Astrocyte of the hippocampus (primary cell): ENCODE data around the gene ZBTB45.
"Not testable (repeated sequence)": the region's sequence is repeated elsewhere in the genome, so short reads cannot be mapped to it uniquely, and the experiment has no call there.

Source experiments
- DNase-seq: peaks from one replicate; pipeline ENCODE4 v3.0.0; 2011; ENCODE audit warnings: low read depth, low spot score

ZBTB45 gene

DNA sequence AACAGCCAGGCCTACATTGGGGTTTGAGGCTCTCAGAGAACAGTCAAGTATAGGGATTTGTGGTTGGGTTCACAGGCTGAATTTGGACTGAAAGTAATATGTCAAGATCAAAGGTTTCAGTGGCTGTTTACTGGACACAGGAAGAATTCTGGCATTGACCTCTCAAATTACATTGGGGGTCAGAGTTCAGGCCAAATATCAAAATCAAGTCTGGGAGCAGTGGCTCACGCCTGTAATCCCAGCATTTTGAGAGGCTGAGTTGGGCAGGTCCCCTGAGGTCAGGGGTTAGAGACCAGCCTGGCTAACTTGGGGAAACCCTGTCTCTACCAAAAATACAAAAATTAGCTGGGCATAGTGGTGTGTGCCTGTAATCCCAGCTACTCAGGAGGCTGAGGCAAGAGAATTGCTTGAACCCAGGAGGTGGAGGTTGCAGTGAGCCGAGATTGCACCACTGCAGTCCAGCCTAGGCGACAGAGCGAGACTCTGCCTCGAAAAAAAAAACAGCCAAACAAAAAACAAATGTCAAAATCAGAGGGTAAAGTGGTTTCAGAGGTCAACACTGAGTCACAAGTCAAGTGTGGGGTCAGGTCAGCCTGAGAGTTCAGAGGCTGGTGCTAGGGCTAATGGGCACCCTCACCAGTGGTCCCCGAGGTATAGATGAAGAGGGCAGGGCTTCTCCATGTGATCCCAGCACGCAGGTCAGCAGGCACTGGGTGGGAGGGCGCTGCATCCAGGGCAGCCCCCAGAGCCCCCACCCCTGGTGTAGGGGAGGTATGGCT, 9.3 kb downstream of the ZBTB45 start:
- no peak for DNase-seq

DNA sequence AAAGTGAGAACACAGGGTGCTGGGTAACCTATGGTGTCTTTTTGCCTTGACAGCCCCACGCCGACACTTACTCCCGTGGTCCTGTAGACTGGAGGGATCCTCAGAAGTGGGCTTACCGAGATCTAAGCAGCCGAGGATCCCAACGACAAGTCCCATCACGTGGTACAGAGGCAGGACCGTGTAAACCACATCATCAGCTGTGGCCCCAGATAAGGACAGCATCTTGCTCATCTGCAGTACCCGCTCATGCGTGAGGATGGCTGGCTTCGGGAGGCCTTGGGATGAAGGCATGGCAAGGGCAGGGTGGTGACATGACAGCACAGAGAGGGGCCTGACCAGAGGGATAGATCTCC, 9.9 kb downstream of the ZBTB45 start:
- DNase-seq, result no peak

DNA sequence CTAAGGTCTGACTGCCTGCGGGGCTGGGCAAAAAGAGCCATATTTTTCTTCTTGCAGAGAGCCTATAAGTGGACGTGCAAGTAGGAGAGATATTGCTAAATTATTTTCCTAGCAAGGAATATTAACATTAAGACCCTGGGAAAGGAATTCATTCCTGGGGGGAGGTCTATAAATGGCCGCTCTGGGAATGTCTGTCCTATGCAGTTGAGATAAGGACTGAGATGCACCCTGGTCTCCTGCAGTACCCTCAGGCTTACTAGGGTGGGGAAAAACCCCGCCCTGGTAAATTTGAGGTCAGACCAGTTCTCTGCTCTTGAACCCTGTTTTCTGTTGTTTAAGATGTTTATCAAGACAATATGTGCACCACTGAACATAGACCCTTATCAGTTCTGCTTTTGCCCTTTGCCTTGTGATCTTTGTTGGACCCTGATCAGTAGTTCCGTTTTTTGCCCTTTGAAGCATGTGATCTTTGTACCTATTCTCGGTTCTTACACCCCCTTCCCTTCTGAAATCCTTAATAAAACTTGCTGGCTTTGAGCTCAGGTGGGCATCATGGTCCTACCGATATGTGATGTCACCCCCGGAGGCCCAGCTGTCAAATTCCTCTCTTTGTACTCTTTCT, 11.9 kb downstream of the ZBTB45 start:
- DNase-seq, result not testable (repeated sequence)

DNA sequence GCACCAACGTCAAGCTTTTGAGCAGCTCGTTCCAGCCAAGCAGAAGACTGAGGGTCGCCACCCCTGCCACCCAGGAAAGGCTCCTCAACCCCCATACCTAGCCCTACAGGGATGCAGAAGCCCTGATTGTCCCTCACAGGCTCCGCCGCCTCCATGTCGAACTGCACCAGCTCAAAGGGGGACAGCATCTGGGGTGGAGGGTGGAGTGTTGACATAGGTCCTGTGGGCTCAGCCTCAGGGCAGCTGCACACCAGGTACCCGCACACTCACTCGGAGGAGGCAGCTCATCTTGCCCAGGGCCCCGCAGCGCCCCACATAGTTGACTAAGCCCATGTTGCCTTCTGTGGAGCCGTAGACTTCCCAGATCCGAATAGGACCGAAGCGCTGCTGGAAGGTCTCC, 19.4 kb downstream of the ZBTB45 start:
- no peak for DNase-seq

DNA sequence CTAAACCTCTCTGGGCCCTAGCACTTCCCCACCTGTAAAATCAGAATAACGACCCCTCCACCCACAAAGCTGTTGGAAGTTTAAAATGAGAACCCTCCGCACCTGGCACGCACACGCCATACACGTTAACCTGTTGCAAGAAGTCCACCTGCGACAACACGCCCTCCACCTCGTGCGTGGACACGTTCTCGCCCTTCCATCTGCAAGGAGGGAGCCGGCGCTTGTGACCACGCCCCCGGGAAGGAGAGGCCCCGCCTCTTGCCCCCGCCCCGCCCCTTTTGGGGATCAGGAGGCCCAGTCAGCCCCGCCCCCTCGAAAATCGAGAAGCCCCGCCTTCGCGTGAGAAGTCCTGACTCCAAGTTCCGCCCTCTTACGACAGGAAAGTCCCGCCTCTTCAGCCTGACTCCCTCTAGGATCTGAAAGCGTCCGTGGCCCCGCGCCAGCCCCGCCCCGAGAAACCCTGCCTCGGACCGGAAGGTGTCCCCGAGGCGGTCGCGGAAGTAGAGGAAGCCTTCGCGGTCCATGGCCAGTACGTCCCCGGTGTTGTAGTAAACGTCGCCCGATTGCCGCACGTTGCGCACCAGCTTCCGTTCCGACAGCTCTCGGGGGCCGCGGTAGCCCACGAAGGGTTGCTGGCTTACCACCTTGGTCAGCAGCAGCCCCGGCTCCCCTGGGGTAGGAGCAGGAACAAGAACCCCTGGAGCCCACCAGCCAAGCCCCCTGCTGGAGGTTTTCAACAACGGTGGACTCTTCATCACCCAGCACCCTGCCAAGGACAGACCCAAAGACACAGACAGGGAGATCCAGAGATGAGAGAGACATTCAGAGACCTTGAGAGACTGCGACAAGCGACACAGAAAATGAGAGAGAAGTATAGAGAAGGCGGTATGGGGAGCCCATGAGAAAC, 20.3 kb downstream of the ZBTB45 start:
- DNase-seq, result peak; percentile 100

DNA sequence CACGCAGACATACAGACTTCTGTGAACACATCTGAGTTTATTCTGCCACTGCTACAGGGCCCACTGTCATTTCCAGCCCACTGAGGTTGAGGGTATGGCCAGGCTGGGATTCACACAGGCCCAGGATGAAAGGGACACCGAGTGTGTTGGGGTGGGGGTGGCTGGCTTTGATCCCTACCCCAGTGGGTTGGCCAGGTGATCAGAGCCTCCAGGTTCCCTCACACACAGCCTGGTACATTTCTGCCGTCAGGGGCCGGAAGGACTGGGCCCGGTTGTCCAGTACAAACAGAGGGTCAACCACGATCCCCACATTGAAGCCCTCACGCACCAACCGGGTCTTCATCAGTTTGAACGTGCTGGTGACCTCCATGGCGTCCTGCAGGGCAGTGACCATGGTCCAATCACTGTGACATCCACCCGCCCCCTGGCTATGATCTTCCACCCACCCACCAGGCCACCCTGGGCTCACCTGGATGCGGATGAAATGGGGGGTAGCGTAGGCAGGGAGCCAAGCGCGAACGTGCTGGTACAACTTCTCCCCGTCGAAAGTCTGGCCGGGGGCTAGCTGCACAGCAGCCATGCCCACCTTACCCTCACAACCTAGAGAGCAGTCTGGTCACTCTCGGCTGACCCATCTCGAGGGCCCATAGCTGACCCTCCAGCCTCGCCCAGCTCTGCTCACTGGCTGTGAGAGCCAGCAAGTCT, 21.1 kb downstream of the ZBTB45 start:
- no peak for DNase-seq

DNA sequence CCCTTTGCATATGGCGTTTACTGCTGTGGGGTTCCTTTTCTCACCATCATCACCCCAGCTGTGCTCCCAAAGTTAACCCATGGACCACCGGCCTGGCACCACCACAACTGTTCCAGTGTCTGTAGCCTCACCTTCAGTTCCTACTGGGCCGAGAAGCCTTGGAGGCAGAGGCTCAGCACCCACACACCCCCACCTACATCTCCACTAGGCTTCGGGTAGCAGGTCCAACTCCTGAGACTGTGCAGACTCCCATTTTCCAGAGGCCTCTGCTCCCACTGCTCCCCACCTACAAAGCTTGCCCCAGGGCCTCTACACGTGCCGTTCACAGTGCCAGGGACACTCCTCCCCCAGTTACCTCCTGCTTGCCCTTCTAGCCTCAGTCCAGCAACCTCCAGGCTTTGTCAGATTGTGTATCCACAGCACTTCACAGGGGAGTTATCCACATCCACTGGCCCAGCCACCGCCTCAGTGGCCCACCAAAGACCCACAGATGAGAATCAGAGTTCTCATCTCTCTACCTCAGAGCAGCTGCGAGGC, 21.9 kb downstream of the ZBTB45 start:
- no peak for DNase-seq

DNA sequence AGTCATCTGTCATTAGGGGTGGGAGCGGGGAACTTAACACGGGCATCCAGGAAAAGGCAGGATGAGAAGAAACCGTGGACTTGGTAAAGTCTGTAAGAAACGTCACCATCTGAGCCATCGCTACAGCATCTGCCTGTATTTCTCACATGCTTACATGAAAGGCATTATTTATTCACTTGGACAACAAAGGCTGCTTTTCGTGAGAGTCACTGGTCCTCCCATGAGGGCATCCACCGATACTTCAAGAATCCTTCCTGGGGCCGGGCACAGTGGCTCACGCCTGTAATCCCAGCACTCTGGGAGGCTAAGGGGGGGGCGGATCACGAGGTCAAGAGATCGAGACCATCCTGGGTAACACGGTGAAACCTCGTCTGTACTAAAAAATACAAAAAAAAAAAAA, 27.3 kb downstream of the ZBTB45 start:
- DNase-seq, result no peak

DNA sequence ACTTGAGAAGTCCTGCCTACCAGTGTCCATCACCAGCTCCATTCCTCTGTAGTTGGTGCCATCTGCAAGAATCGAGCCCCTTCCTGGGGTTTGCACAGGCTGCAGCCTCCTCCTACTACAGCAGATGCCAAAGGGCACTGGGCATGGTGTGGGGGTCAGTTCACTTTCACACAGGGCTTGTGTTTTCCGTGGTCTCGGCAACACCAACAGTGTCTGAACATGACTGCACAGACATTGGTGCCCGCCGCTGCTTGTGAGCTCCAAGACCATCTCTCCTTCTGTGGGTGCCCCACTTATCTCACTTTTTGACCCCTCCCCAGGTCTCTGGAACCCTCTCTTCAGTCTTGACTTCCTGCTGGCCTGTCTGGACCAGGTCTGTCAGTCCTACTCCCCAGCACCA, 28.2 kb downstream of the ZBTB45 start:
- no peak for DNase-seq

DNA sequence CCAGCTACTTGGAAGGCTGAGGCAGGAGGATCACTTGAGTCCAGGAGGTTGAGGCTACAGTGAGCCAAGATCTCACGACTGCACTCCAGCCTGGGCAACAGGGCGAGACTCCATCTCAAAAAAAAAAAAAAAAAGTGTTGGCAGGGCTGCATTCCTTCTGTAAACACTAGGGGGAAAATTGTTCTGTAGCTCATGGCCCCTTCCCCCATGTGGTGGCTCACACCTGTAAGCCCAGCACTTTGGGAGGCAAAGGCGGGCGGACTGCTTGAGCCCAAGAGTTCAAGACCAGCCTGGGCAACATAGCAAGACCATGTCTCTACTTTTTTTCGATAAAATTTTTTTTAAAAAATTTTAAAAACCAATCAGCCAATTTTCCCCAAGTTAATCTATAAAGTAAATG, 35.3 kb downstream of the ZBTB45 start:
- DNase-seq, result not testable (repeated sequence)

DNA sequence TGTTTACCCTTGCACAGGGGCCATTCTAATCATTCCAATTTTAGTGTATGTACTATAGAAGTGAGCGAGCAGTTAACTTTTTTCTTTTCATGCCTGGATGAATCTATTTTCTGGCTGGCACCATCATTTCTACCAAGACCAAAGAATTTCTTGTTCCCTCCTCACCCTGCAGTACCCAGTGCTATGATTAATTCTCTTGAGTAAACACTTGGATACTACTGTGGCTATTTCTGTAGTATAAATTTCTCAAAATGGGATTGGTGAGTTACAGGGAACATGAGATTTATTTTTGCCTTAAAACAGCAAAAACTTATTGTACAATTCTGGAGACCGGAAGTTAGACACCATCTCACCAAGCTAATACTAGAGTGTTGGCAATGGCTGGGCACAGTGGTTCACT, 35.8 kb downstream of the ZBTB45 start:
- no peak for DNase-seq

DNA sequence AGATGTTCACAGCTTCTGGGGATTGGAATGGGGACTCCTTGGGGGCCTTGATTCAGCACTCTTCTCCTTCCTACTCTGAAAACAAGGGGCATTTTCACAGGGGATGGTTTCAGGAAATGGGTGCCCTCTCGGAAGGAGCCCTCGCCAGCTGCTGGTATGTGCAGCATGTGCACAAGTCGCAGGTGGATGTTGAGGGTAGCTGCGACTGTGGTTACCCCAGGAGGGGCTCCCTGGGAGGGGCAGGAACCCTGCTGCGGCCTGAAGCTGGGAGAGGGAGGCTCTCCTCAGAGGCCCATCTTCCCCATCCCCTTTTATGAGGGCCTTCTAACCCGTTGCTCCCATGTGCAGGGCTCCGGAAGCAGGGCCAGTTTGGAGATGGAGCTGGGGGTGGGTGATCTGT, 37.2 kb downstream of the ZBTB45 start:
- DNase-seq, result no peak

DNA sequence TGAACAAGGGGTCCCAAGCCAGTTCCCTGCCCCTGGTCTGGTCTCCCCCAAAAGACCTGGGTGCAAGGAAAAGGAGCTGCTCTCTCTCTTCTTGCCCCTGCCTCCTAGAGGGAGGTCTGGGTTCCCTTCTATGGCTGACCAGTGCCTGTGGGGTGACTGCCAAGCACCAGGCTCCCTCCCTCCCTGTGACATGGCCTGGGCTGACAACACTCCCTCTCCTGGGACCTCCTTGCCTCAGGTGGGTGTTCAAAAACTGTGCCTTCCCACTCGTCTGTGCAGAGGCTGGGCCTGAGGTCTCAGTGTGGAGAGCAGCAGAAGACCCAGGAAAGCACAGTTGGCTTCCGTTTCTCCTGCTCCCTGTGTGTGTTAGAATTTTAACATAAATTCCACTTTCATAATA, 38.8 kb downstream of the ZBTB45 start:
- DNase-seq, result no peak

DNA sequence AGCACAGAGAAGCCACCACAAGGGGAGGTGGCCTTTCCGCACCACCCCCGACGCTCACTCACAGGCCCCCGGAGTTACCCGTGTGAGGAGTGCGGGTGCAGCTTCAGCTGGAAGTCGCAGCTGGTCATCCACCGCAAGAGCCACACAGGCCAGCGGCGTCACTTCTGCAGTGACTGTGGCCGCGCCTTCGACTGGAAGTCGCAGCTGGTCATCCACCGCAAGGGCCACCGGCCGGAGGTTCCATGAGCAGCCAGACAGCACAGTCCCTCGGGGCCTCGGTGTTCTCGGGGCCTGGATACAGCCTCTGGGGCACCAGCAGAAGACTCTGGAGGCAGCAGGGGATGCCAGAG, 39.2 kb downstream of the ZBTB45 start:
- no peak for DNase-seq

DNA sequence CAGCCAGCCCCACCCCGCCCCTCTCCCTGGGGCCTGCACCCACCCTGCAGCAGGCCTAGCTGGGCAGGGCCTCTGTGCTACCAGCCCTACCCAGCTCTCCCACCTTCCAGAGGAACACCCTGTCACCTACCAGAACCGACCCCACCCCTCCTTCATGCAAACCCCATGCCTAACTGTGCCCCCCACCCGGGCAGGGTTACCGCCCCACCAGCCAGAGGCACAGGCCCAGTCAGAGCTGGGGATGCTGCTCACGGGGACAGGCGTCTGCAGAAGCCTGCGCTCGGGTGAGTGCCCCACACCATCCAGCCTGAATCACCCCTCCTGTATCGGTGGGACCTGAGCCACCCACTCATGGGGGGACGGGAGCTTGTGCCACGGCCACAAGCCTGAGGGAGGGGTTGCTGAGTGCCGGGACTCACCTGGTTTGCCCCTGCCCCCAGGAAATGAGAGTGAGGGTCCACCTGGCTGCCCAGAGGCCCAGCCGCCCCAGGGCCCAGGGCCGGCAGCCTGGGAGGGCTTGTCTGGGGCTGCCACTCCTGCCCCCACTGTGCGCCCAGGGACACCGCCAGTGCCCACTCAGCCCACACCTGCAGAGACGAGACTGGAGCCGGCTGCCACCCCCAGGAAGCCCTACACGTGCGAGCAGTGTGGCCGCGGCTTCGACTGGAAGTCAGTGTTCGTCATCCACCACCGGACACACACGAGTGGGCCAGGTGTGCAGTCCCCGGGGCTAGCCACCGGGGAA, 39.7 kb downstream of the ZBTB45 start:
- no peak for DNase-seq

DNA sequence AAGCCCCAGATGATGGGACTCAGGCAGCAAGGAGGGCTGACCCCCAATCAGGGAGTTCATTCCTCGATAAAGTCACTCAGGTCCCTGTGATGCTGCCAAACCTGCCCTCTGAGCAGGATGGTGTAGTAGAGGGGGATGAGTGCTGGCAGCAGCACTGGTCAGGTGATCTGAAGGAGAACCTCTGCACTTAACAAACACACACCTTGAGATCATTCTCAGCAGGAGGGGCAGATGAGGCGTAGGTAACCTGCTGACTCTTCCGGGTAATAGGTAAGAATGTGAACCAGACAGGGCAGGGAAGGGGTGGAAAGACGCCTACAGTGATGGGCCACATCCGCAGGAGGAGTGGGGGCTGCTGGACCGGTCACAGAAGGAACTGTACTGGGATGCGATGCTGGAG, 40.3 kb downstream of the ZBTB45 start:
- DNase-seq, result no peak

DNA sequence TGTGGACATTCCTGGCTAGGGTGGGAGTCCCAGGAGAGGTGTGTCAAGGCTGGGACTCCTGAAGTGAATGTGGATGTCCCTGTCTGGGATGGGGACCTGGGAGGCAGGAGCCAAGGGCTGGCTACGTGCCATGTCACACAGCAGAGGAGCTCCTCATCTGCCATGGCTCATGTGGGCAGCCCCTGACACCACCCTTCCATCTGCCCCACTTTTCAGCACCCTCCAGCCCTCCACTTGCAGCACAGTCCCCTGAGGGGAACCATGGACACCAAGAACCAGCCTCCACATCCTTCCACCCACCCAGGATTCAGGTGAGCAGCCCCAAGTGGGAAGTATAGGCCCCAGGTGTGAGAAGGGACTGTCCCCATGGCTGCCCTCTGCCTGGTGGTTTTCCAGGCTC, 41.7 kb downstream of the ZBTB45 start:
- DNase-seq, result no peak

DNA sequence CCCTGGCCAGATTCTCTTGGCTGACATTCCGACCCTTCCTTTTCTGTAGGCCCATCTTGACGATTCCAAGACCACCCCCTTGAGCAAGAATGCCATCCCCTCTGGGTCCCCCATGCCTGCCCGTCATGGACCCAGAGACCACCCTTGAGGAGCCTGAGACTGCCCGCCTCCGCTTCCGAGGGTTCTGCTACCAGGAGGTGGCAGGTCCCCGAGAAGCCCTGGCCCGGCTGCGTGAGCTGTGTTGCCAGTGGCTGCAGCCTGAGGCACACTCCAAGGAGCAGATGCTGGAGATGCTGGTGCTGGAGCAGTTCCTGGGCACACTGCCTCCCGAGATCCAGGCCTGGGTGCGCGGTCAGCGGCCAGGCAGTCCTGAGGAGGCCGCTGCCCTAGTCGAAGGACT, 42.5 kb downstream of the ZBTB45 start:
- DNase-seq, result no peak

DNA sequence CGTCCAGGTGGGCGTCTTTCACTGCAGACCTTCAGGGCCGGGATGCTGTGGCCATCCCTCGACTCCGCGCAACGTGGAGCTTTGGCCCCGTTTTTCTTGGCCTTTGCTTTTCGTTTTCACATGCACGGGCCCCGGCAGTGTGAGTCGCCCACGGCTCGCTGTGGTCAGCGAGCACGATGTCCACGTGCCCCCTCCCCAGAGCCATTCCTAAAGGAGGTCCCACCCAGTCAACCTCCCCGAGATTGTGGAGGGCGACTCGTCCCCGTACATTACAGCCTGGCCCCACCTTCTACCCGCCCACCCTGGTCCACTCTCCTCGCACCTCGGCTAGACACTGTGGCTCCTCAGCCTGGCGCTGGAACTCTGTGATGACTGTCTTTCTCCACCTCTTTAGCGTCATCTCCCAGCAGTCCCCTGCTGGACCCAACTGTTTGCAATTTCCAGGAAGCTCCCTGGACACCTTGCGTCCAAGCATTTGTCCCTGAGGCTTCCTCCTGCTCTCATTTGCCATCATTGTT, 43.1 kb downstream of the ZBTB45 start:
- no peak for DNase-seq

DNA sequence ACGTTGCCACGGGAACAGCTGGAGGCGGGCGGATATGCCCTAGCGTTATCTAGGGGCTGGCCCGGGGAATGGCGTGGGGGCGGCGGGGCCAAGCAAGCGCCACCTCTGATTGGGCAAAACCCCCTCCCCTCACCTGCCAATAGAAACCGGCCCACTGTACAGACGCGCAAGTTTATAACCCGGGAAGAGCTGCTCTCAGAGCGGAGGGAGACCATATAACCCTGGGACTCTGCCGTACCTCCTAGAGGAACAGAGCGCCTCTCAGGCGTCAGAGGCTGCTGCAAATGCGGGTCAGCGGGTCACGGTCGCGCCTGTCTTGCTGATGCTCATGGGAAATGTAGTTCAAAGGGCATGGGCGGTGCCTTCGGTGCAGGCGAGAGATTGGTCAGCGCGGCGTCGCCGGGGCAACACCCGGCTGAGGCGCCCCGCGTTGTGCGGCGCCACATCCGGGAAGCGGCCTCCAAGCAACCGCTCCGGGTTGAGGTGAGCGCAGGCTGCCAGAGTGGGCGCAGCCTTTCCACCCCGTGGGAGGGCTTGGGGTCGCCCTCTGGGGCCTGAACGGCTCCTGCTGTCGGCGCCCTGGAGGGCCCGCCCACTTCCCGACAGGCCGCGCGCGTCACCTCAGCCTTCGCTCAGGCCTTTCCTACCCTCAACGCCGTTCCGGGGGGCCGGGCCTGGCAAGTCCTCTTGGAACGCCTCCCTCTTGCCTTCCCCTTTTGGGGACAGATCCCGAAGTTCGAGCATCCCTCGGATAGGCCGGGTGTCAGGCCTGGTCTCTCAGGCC, 43.7 kb downstream of the ZBTB45 start, which contains the start of gene ZNF446:
TSS of gene ZNF446 (plus strand) at position 639 of the 784 bp plus-strand sequence. CDS start 867 bp downstream, outside the sequence.
- peak; percentile 98 for DNase-seq
